ENCODE results near the gene PIK3C2A.
"Not testable (repeated sequence)": the region's sequence is repeated elsewhere in the genome, so short reads cannot be mapped to it uniquely, and the experiment has no call there.

PIK3C2A gene, protein sequence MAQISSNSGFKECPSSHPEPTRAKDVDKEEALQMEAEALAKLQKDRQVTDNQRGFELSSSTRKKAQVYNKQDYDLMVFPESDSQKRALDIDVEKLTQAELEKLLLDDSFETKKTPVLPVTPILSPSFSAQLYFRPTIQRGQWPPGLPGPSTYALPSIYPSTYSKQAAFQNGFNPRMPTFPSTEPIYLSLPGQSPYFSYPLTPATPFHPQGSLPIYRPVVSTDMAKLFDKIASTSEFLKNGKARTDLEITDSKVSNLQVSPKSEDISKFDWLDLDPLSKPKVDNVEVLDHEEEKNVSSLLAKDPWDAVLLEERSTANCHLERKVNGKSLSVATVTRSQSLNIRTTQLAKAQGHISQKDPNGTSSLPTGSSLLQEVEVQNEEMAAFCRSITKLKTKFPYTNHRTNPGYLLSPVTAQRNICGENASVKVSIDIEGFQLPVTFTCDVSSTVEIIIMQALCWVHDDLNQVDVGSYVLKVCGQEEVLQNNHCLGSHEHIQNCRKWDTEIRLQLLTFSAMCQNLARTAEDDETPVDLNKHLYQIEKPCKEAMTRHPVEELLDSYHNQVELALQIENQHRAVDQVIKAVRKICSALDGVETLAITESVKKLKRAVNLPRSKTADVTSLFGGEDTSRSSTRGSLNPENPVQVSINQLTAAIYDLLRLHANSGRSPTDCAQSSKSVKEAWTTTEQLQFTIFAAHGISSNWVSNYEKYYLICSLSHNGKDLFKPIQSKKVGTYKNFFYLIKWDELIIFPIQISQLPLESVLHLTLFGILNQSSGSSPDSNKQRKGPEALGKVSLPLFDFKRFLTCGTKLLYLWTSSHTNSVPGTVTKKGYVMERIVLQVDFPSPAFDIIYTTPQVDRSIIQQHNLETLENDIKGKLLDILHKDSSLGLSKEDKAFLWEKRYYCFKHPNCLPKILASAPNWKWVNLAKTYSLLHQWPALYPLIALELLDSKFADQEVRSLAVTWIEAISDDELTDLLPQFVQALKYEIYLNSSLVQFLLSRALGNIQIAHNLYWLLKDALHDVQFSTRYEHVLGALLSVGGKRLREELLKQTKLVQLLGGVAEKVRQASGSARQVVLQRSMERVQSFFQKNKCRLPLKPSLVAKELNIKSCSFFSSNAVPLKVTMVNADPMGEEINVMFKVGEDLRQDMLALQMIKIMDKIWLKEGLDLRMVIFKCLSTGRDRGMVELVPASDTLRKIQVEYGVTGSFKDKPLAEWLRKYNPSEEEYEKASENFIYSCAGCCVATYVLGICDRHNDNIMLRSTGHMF (N-terminal part only)

DNA sequence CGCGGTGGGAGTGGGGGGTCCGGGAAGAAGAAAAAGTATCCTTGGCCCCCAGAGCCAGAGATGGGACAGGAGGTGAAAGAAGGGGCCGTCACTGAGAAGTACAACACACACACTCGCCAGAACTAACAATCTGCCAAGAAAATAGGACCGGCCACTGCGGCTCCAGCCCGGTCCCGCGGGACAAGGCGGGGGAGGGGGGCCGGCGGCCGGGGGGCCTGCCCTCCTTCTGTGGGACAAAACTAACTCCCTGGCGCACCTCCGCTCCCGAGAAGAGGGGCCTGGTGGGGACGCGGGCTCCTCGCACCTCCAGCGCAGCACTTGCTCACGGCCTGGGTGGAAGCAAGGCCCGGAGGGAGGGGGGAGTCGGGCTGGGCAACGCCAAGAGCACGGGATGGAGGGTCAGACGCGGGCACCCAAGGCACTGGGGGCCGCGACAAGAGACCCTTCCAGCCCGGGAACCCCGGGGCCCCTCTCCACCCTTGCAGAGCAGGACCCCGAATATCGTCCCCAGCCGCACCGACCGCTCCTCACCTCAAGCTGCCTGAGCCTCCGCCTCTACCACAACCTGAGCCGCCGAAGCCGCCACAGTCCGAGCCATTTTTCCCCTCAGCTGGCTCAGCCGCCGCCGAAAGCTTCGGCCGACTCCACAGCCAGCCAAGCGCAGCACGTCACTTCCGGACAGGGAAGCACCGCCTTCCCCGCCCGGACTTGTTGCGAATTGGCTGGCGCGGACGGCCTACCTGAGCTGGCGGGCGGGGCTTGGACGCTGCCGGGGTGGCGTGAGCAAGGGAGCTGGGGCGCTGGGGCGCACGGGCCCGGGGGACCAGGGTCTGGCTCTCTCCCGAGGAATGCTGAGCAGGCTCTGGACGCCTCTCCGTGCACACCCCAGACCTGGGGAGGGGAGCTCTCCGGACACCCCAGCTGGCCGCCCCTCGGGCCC lies at the start of gene PIK3C2A:
Gene PIK3C2A (minus strand): TSS at position 670 of the 940 bp plus-strand sequence. CDS start 38,245 bp downstream, outside the sequence.
- peak; percentile 95 for DNase-seq

- DNase-seq, result peak; percentile 63
Observed at GRCh38 chr11:17257196-17257595, 49.4 kb upstream of the PIK3C2A start.

- peak; percentile 92 for DNase-seq
Observed at GRCh38 chr11:17256512-17256911, 48.7 kb upstream of the PIK3C2A start.

DNA sequence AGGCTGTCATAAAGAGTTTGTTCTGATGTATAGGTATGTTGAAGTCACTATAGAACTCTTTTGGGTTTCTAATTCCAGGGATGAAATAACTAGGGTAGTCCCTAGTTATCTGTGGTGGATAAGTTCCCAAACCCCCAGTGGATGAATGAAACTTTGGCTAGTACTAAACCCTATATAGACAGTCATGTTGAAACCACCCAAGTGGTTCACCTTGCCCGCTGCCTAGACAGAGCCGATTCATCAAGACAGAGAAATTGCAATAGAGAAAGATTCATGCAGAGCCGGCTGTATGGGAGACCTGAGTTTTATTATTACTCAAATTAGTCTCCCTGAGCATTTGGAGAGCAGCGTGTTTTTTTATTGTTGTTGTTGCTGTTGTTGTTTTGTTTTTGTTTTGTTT lies 44.9 kb upstream of the PIK3C2A start:
- DNase-seq, result no peak

- peak; percentile 12 for DNase-seq
Observed at GRCh38 chr11:17250561-17251350, 43.0 kb upstream of the PIK3C2A start.

- DNase-seq, result no peak
Observed at GRCh38 chr11:17244046-17244445, 36.3 kb upstream of the PIK3C2A start.

- not testable (repeated sequence) for DNase-seq
Observed at GRCh38 chr11:17242954-17243353, 35.2 kb upstream of the PIK3C2A start.

- DNase-seq, result no peak
Observed at GRCh38 chr11:17240780-17241179, 33.0 kb upstream of the PIK3C2A start.

GRCh38 chr11:17239927-17240326 lies 32.1 kb upstream of the PIK3C2A start:
- DNase-seq, result not testable (repeated sequence)

- DNase-seq, result no peak
Observed at GRCh38 chr11:17238377-17238776, 30.6 kb upstream of the PIK3C2A start.

DNA sequence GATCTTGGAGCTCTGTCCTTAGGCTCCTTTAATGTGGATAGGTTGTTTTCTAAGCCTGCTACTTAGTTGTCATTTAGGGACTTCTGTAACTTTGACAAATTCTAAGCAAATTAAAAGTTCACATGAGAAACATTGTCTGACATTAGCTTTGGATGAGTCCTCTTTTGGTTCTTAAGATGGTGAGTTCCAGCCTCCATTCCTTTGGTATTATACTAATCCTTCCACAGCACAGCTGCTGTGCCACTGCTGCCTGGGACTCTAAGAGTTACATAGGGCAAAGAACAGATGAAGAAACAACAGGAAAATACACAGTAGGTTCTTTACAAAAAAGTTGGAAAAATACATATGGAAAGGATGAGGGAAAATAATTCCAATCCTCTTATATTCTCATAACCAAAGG lies 25.3 kb upstream of the PIK3C2A start:
- DNase-seq, result no peak

- DNase-seq, result no peak
Observed at GRCh38 chr11:17230867-17231851, 23.4 kb upstream of the PIK3C2A start.

DNA sequence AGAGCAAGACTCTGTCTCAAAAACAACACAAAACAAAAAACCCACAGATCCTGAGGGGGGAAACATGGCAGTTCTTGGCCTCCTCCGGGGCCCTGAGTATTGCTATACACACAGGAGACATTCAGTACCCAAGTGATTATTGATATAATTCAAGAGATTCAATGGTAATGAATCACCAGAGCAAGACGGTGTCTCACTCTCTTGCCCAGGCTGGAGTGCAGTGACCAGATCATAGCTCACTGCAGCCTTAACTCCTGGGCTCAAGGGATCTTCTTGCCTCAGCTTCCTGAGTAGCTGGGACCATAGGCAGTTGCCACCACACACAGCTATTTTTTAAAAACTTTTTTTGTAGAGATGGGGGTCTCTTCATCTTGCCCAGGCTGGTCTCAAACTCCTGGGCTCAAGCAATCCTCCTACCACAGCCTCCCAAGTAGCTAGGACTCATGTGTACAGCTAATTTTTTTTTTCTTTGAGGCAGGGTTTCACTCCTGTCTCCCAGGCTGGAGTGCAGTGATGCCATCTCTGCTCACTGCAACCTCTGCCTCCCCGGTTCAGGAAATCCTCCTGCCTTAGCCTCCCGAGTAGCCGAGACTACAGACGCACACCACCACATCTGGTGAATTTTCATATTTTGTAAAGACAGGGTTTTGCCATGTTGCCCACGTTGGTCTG lies 21.8 kb upstream of the PIK3C2A start:
- DNase-seq, result peak; percentile 23

DNA sequence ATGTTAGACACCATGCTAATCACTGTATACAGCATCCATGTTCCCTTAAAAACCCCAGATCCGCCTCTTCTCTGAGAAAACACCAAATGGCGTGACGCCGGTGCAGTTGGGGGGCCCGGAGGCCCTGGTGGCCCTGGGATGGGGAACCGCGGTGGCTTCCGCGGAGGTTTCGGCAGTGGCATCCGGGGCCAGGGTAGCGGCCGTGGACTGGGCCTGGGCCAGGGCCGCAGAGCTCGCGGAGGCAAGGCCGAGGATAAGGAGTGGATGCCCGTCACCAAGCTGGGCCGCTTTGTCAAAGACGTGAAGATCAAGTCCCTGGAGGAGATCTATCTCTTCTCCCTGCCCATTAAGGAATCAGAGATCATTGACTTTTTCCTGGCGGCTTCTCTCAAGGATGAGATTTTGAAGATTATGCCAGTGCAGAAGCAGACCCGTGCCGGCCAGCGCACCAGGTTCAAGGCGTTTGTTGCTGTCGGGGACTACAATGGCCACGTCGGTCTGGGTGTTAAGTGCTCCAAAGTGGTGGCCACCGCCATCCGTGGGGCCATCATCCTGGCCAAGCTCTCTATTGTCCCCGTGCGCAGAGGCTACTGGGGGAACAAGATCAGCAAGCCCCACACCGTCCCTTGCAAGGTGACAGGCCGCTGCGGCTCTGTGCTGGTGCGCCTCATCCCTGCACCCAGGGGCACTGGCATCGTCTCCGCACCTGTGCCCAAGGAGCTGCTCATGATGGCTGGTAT lies 20.6 kb upstream of the PIK3C2A start:
- not testable (repeated sequence) for DNase-seq

DNA sequence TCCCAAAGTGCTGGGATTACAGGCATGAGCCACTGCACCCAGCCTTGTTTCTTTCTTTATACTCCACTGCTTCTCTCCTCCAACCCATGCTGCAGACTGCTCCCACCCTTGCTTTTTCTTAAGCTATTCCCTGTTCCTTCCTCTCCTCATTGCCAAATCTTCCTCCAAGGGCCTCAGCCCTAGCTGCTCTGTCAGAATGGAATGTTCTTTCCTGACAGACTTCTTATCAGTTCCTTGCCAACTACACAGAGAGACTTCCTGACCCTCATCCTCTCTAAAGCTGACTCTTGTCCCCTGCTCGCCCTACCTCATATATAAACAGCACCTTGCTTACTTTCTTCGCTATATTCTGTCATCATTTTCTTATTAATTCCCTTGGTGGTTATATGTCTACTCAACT lies 16.9 kb upstream of the PIK3C2A start:
- DNase-seq, result no peak

DNA sequence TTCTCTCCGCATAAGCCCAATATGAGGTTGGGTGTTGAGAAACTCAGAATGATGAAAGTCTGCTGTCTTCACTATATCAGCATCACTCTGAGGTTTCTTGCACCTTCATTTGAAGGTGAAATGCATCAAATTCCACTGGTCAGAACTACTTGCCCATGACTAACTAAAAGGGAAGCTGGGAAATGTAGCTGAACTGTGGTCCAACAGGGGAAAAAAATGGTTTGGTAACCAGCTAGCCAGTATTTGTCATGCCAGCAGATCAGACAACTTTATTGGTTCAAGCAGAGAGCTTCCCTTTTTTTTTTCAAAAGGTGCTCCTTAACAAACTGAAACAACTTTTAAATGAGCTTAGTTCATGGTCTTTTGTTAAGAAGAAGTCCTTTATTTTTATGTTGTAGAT lies 14.2 kb upstream of the PIK3C2A start:
- DNase-seq, result peak; percentile 51

DNA sequence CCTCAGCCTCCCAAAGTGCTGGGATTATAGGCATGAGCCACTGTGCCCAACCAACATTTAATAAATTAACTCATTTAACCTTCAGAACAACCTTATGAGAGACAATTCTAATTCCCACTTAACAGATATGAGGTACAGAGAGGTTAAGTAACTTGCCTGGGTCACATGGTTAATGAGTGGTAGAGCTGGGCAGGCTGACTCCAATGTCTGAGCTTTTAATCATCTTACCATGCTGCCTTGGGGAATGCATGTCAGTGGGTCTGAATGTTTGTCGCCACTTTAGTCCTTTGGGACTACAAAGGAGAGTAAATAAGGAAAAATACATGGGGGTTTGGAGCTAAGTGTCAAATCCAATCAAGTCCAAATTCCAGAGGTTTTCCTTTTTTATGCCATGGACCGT lies 11.2 kb upstream of the PIK3C2A start:
- DNase-seq, result peak; percentile 16

- DNase-seq, result no peak
Observed at GRCh38 chr11:17218403-17218802, 10.6 kb upstream of the PIK3C2A start.

All from EL (cell line).